Mesodermal cell (in vitro differentiated cells): ENCODE data around the gene PLEKHA6.

Source experiments
- H3K27ac ChIP-seq: 2 replicates; pipeline ENCODE4 v1.7.0; 2013; ENCODE audit warnings: mild to moderate bottlenecking, low read depth, low read length, moderate library complexity; ENCODE audit not compliant: severe bottlenecking
- H3K36me3 ChIP-seq: 2 replicates; pipeline ENCODE4 v1.7.1; 2013; ENCODE audit warnings: mild to moderate bottlenecking, low read length, moderate library complexity; ENCODE audit not compliant: control insufficient read depth, insufficient read depth
- H3K4me1 ChIP-seq: one replicate; pipeline ENCODE4 v1.7.1; 2013; ENCODE audit warnings: mild to moderate bottlenecking, low read length; ENCODE audit not compliant: insufficient read depth, control insufficient read depth, poor library complexity, severe bottlenecking
- H3K4me3 ChIP-seq: 2 replicates; pipeline ENCODE4 v1.7.0; 2013; ENCODE audit warnings: low read length, control low read depth, mild to moderate bottlenecking; ENCODE audit not compliant: insufficient read depth, poor library complexity, severe bottlenecking; ENCODE audit errors: extremely low read depth
- H3K9me3 ChIP-seq: 2 replicates; pipeline ENCODE4 v1.7.1; 2013; ENCODE audit warnings: mild to moderate bottlenecking, low read length, moderate library complexity; ENCODE audit not compliant: control insufficient read depth
- WGBS, 2 experiments: methylation state at CpG; one replicate each; pipeline ENCODE4 v1.1.5; 2013; ENCODE audit warnings: missing lambda C conversion rate in 2 of 2; ENCODE audit not compliant: insufficient coverage in 2 of 2; 5-methylcytosine and 5-hydroxymethylcytosine counted together

The PLEKHA6 gene

DNA sequence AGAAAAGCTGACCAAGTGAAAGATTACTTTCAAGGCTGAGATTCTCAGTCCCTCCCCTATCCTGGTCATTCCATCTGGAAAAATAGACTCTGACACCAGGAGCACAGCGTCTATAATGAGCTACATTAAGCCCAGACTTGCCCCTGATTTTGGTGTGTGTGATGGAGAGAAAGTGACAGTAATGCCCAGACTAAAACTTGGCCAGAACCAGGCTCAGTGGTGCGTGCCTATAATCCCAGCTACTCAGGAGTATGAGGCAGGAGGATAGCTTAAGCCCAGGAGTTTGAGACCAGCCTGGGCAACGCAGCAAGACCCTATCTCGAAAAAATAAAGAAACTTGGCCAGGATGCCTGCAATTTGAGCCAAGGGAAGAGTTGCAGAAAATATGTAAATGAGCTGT is 15.9 kb downstream of the PLEKHA6 start:
- Histone ChIP-seq H3K4me1 (peaks cover 18% of the 10 kb centered on the region), H3K4me3 (no peak overlapping the region), H3K27ac (no peak overlapping the region), H3K36me3 (no peaks in the 10 kb centered on the region), H3K9me3 (no peaks in the 10 kb centered on the region)
- WGBS, 2 experiments: 92 to 95% methylated on average over 3 to 4 of the region's 4 CpGs

GRCh38 chr1:204343247-204343646 is 16.5 kb downstream of the PLEKHA6 start:
- H3K27ac ChIP-seq: no peak overlapping the region
- WGBS, 2 experiments: 80% methylated on average over 1 of the region's 3 CpGs; no CpG with 5 or more reads in 1 of the 2 experiments
- no peak overlapping the region for H3K4me3 ChIP-seq
- no peaks in the 10 kb centered on the region for H3K9me3 ChIP-seq
- H3K4me1 ChIP-seq: peaks cover 18% of the 10 kb centered on the region
- no peaks in the 10 kb centered on the region for H3K36me3 ChIP-seq

DNA sequence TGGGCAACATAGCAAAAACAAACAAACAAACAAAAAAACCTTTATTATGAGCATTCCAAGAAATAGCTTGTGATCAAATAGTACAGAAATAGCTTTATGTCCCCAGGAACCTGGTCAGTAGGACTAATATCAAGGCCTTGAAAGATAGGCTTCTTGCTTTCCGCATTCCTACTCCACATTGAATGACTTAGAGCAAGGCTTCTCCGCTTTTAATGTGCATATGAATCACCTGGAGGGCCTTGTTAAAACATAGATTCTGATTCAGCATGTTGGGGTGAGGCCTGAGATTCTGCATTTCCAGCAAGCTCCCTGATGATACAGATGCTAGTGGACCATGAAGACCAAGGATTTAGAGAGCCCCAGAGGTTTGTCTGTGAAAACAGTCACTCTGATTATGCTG is 17.4 kb downstream of the PLEKHA6 start:
- WGBS, 2 experiments: 86 to 100% methylated on average over 1 to 2 of the region's 2 CpGs
- no peak overlapping the region for H3K4me3 ChIP-seq
- H3K27ac ChIP-seq: no peak overlapping the region
- no peaks in the 10 kb centered on the region for H3K9me3 ChIP-seq
- H3K4me1 ChIP-seq: peaks cover 19% of the 10 kb centered on the region
- H3K36me3 ChIP-seq: no peaks in the 10 kb centered on the region

DNA sequence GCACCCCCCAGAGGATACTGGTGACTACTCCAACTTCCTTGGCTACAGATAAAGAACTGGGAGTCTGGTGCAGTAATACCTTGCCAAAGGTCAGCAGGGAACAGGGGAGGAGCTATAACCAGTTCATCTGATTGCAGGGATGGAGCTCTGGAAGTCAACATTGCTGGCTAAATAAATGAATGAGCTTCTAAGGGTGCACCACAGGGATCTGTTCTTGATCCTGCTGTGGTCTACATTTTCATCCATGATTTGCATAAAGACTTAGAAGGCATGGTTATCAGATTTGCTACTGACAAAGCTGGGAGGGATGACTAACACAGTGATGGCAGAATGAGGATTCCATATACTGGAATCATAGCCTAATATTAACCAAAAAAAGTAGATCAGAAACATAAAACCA is 18.3 kb downstream of the PLEKHA6 start:
- no peak overlapping the region for H3K27ac ChIP-seq
- peaks cover 29% of the 10 kb centered on the region for H3K4me1 ChIP-seq

DNA sequence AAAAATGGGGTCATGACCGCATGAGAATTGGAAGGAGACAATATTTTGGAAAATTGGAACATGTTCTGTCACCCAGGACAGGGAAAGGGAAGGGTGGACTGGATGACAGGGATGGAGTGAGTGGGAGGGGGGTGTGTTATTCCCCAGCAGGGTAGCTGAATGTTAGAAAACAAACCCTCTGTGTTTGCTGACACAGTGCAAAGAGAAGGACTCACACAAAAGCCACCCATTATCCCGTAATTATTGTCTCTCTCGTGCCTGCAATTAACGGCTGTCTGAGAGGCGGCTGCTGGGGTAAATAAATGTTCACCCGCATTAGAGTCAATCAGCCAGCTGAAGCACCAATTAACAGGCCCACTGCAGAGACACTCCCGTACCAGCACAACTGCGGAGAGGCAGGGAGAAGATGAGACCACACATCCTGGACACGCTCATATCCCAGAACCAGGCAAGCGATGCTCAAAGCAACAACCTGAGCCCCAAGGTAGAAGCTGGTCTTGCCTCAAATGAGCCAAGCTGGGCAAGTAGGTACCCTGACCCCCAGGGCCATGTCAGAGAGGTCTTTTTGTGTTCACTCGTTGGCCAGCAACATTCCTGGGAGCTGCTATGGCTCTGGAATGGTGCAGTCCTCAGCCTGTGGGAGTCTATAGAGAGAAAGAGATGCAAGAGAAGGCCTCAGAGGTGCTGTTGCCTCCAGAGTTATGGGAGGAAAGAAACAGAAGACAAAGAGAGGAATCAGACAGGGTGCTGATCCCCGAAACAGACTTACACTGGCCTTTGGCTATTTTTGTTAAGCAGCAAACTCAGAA is 19.4 kb downstream of the PLEKHA6 start:
- 70 to 76% methylated on average over 6 to 11 of the region's 12 CpGs for WGBS, 2 experiments
- Histone ChIP-seq H3K36me3 (no peaks in the 10 kb centered on the region), H3K4me1 (peaks cover 40% of the 10 kb centered on the region), H3K9me3 (no peaks in the 10 kb centered on the region), H3K4me3 (no peak overlapping the region), H3K27ac (no peak overlapping the region)

More for the DNA sequence above, 18.3 kb downstream of the PLEKHA6 start:
- Histone ChIP-seq H3K4me3 (no peak overlapping the region), H3K36me3 (no peaks in the 10 kb centered on the region), H3K9me3 (no peaks in the 10 kb centered on the region)

GRCh38 chr1:204339541-204339940 is 20.2 kb downstream of the PLEKHA6 start:
- H3K4me1 ChIP-seq: peaks cover 47% of the 10 kb centered on the region
- H3K27ac ChIP-seq: no peak overlapping the region
- no peaks in the 10 kb centered on the region for H3K36me3 ChIP-seq
- no peaks in the 10 kb centered on the region for H3K9me3 ChIP-seq
- H3K4me3 ChIP-seq: no peak overlapping the region

- H3K9me3 ChIP-seq: no peaks in the 10 kb centered on the region
- H3K4me3 ChIP-seq: no peak overlapping the region
- no peak overlapping the region for H3K27ac ChIP-seq
- H3K36me3 ChIP-seq: no peaks in the 10 kb centered on the region
- WGBS, 2 experiments: 94 to 95% methylated on average over 8 to 10 of the region's 12 CpGs
- peaks cover 49% of the 10 kb centered on the region for H3K4me1 ChIP-seq
These were observed 20.7 kb downstream of the PLEKHA6 start for GRCh38 chr1:204338997-204339396.

DNA sequence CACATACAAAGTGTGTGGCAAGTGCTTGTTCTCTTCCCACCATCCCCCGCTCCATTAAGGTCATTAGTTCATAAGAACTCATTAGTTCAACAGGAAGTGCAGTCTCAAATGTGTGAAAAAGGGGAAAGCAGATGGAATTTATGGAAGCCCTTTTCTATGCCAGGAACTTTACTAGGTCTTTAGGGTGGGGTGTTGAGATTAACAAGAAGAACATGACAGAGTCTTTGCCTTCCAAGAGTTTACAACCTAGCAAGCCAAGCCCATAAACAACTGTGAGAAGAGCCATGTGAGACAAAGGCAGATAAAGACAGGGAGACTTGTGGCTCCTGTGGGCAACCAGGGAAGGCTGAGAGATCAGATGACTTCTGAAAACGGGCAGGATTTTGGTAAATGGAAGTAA is 21.4 kb downstream of the PLEKHA6 start:
- 59 to 80% methylated on average over 1 of the region's 2 CpGs for WGBS, 2 experiments
- H3K27ac ChIP-seq: no peak overlapping the region

DNA sequence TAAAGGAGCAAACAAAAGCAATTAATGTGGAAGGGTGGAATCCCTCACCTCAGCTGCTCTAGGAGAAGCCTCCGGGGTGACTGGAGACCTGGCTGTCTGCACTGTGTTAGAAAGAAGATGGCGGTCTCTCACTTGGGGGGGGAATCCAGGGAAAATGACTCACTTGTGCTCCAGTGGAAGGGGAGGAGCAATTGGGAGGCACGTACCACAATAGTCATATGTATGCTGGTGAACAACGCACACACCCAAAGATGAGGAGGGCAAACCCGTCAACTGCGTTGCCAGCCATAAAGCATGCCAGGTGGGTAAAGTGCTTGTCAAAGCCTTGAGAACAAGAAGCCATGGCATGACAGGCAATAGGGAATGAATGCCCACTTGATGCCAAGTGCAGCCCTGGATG is 22.1 kb downstream of the PLEKHA6 start:
- Histone ChIP-seq H3K4me3 (no peak overlapping the region), H3K36me3 (no peaks in the 10 kb centered on the region), H3K27ac (no peak overlapping the region), H3K4me1 (peaks cover 51% of the 10 kb centered on the region), H3K9me3 (no peaks in the 10 kb centered on the region)
- 92 to 97% methylated on average over 6 of the region's 6 CpGs for WGBS, 2 experiments

More for the DNA sequence above, 21.4 kb downstream of the PLEKHA6 start:
- no peaks in the 10 kb centered on the region for H3K9me3 ChIP-seq
- no peaks in the 10 kb centered on the region for H3K36me3 ChIP-seq
- no peak overlapping the region for H3K4me3 ChIP-seq
- peaks cover 49% of the 10 kb centered on the region for H3K4me1 ChIP-seq

DNA sequence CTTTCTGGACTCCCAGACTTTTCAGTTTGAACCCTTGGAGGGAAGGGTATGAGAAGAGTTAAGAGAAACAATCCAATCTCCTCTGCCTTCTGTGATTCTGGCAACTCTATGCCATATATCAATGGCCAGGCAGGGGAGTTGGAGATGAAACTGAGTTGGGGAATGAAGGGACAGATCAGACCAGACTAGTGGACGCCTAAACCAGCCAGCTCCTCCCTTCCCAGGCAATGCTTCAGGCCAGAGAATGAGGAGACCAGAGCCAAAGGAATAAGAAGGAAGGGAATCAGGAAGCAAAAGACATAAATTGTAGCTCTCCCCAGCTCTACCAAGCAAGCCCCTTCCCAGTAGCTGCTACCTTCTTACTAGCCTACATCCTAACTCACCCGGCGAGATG is 22.7 kb downstream of the PLEKHA6 start:
- H3K9me3 ChIP-seq: no peaks in the 10 kb centered on the region
- H3K4me1 ChIP-seq: peaks cover 53% of the 10 kb centered on the region
- no peak overlapping the region for H3K4me3 ChIP-seq
- H3K27ac ChIP-seq: no peak overlapping the region
- no peaks in the 10 kb centered on the region for H3K36me3 ChIP-seq
- 50 to 75% methylated on average over 1 to 2 of the region's 3 CpGs for whole genome bisulfite sequencing, 2 experiments

DNA sequence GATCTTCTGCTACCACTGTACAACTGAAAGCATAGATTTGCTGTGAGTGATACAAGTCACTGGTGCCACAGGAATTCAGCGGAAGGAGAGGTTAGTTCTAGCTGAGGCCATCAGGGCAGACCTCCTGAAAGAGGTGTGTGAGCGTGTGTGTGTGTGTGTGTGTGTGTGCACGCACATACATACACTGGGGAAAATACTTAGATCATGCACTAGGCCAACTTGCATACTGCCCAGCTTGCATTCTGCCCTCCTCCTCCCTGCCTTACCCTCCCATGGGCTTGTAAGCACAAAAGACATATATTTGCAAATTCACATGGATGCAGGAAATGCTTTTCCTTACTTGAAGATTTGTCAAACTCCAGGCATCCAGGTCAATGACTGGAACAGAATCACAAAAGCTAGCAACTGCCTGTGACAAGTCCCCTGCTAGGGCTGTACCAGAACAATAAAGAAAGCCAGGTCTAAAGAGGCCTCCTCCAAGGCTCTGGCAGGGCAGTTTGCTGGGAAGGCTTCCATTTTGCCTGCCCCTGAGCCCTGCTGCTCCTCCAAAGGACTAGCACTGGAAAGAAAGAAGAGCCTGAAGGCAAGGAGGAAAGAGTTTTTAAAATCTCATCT is 23.2 kb downstream of the PLEKHA6 start:
- no peak overlapping the region for H3K4me3 ChIP-seq
- WGBS, 2 experiments: 86 to 100% methylated on average over 1 of the region's 3 CpGs
- peaks cover 53% of the 10 kb centered on the region for H3K4me1 ChIP-seq
- no peaks in the 10 kb centered on the region for H3K9me3 ChIP-seq
- no peak overlapping the region for H3K27ac ChIP-seq
- no peaks in the 10 kb centered on the region for H3K36me3 ChIP-seq
